HCT116 (cell line): ENCODE results near the gene PIK3R6. TPM values are rescaled to one million over a fixed set of nuclear protein-coding genes. Genes with fewer than 3 reads are reported as not detected.

Experiments
- ATAC-seq: fragments of 200-7000 bp; cut with Tn5 transposase; 2 replicates; pipeline ENCODE4 v1.9.1; 2020; ENCODE audit warnings: mild to moderate bottlenecking, moderate library complexity
- BruUV-seq: library from RNA; stranded (reverse); fragments of 400-500 nt; replicated peaks from 2 replicates; lab custom pipeline; 2021; lab: Mats Ljungman, UMichigan
- CTCF ChIA-PET: fragments of 300-600 bp; sonication (Branson Sonifier 250); formaldehyde crosslinking; loops from one replicate; lab custom pipeline; 2021; ENCODE audit warnings: antibody characterized with exemption; lab: Charles Lee
- POLR2A ChIA-PET: fragments of 300-600, 350-600 bp; sonication (Branson Sonifier 250); formaldehyde crosslinking; loops from one replicate; lab custom pipeline; 2021; ENCODE audit warnings: antibody characterized with exemption; lab: Charles Lee
- RAD21 ChIA-PET, 2 experiments: fragments of 300-600 bp; sonication (Branson Sonifier 250); formaldehyde crosslinking; loops; one replicate each; lab custom pipeline; 2023; ENCODE audit warnings: low total read pairs in 2 of 2; ENCODE audit not compliant: uncharacterized antibody in 2 of 2, unreplicated experiment in 2 of 2, low non-redundant PET in 1 of 2; lab: Charles Lee
- DNase-seq: peaks from one replicate; pipeline ENCODE4 v3.0.0-alpha.2; 2010; ENCODE audit warnings: low read depth, low spot score
- H2AFZ ChIP-seq: fragments of 200-600 bp; shearing (Covaris generic), sonication (generic); 2 replicates; pipeline ENCODE4 v1.6.1; 2017; ENCODE audit warnings: low read depth, mixed run types, mixed read lengths, antibody characterized with exemption, low read length; ENCODE audit not compliant: poor library complexity, severe bottlenecking
- H3K27ac ChIP-seq: 2 replicates; pipeline ENCODE4 v1.5.1; 2012; ENCODE audit warnings: low read depth, low read length
- H3K27me3 ChIP-seq: fragments of 200-600 bp; sonication (generic); 2 replicates; pipeline ENCODE4 v1.6.1; 2016; ENCODE audit warnings: mixed run types, low read length, mixed read lengths; ENCODE audit not compliant: insufficient read depth
- H3K36me3 ChIP-seq, 2 experiments: fragments of 200-500 bp in 1 of 2; fragments of 200-600 bp in 1 of 2; sonication (Bioruptor generic) in 1 of 2; sonication (generic) in 1 of 2; 2 replicates each; pipeline versions ENCODE4 v1.5.1 to v1.6.1; 2014 to 2016; ENCODE audit warnings: low read length in 2 of 2, inconsistent platforms in 1 of 2, mixed read lengths in 1 of 2, mixed run types in 1 of 2; ENCODE audit not compliant: insufficient read depth in 2 of 2, control insufficient read depth in 1 of 2
- H3K4me1 ChIP-seq, 2 experiments: fragments of 200-600 bp in 1 of 2; sonication (generic) in 1 of 2; 2 replicates each; pipeline versions ENCODE4 v1.5.1 to v1.6.1; 2012 to 2017; ENCODE audit warnings: low read length in 2 of 2, inconsistent platforms in 1 of 2, mild to moderate bottlenecking in 1 of 2, mixed read lengths in 1 of 2, mixed run types in 1 of 2, moderate library complexity in 1 of 2; ENCODE audit not compliant: insufficient read depth in 2 of 2, control insufficient read depth in 1 of 2
- H3K4me2 ChIP-seq: fragments of 200-600 bp; sonication (generic); 2 replicates; pipeline ENCODE4 v1.6.1; 2017; ENCODE audit warnings: mixed run types, low read length, mixed read lengths
- H3K4me3 ChIP-seq, 2 experiments: fragments of 200-600 bp in 1 of 2; sonication (generic) in 1 of 2; replicated peaks in 1 of 2; 2 replicates each; pipeline ENCODE4 v1.5.1; 2011 to 2016; ENCODE audit warnings: low read length in 2 of 2, control low read depth in 1 of 2, low read depth in 1 of 2, mild to moderate bottlenecking in 1 of 2, mixed read lengths in 1 of 2, mixed run types in 1 of 2
- H3K79me2 ChIP-seq: fragments of 200-600 bp; sonication (generic); 2 replicates; pipeline ENCODE4 v1.6.1; 2017; ENCODE audit warnings: mild to moderate bottlenecking, mixed run types, low read length, moderate library complexity, mixed read lengths; ENCODE audit not compliant: insufficient read depth
- H3K9ac ChIP-seq: fragments of 200-600 bp; sonication (generic); 2 replicates; pipeline ENCODE4 v1.6.1; 2016; ENCODE audit warnings: low read length, mixed read lengths
- H3K9me2 ChIP-seq: fragments of 200-600 bp; sonication (generic), shearing (Covaris generic); 2 replicates; pipeline ENCODE4 v1.6.1; 2017; ENCODE audit warnings: mixed run types, mild to moderate bottlenecking, moderate library complexity; ENCODE audit not compliant: insufficient read depth
- H3K9me3 ChIP-seq, 2 experiments: fragments of 200-500 bp in 1 of 2; fragments of 200-600 bp in 1 of 2; sonication (Bioruptor generic) in 1 of 2; sonication (generic) in 1 of 2; 2 replicates each; pipeline ENCODE4 v1.6.1; 2014 to 2017; ENCODE audit warnings: low read length in 2 of 2, mixed read lengths in 2 of 2, inconsistent platforms in 1 of 2, low read depth in 1 of 2, mild to moderate bottlenecking in 1 of 2, mixed run types in 1 of 2, moderate library complexity in 1 of 2; ENCODE audit not compliant: control insufficient read depth in 1 of 2, insufficient read depth in 1 of 2
- H4K20me1 ChIP-seq: fragments of 200-600 bp; sonication (generic), shearing (Covaris generic); 2 replicates; pipeline ENCODE4 v1.6.1; 2017; ENCODE audit warnings: mixed run types, mild to moderate bottlenecking, moderate library complexity; ENCODE audit not compliant: insufficient read depth
- ATF3 ChIP-seq: IDR thresholded peaks from 2 replicates; pipeline ENCODE4 v1.6.1; 2012
- CEBPB ChIP-seq: IDR thresholded peaks from 2 replicates; pipeline ENCODE4 v1.6.1; 2012; ENCODE audit warnings: low read depth
- ELF1 ChIP-seq: IDR thresholded peaks from 2 replicates; pipeline ENCODE4 v1.6.1; 2012; ENCODE audit warnings: low read depth, borderline replicate concordance
- EZH2phosphoT487 ChIP-seq: fragments of 200-600 bp; IDR thresholded peaks from 2 replicates; pipeline ENCODE4 v1.6.1; 2018; ENCODE audit warnings: antibody characterized with exemption, borderline replicate concordance
- POLR2AphosphoS5 ChIP-seq: IDR thresholded peaks from 2 replicates; pipeline ENCODE4 v1.6.1; 2011; ENCODE audit warnings: mild to moderate bottlenecking, low read depth, low read length, moderate library complexity
- SRF ChIP-seq: IDR thresholded peaks from 2 replicates; pipeline ENCODE4 v1.6.1; 2012; ENCODE audit warnings: low read depth
- YY1 ChIP-seq: IDR thresholded peaks from 2 replicates; pipeline ENCODE4 v1.6.1; 2011; ENCODE audit warnings: low read length, low read depth, moderate library complexity, mild to moderate bottlenecking; ENCODE audit not compliant: insufficient replicate concordance; ENCODE audit errors: extremely low read depth
- ZBTB33 ChIP-seq: IDR thresholded peaks from 2 replicates; pipeline ENCODE4 v1.6.1; 2011; ENCODE audit warnings: mild to moderate bottlenecking, low read length, moderate library complexity; ENCODE audit not compliant: insufficient replicate concordance; ENCODE audit errors: extremely low read depth
- ZNF274 ChIP-seq: fragments of 200-500 bp; sonication (Bioruptor generic); IDR thresholded peaks from 2 replicates; pipeline ENCODE4 v1.6.1; 2014; ENCODE audit warnings: mild to moderate bottlenecking, low read depth, low read length, inconsistent platforms
- intact Hi-C: fragments of 100-400 bp; cut with micrococcal nuclease; formaldehyde crosslinking; loops from 2 replicates; pipeline ENCODE4 v1.10.0; 2022
- total RNA-seq: library from RNA; stranded (reverse); gene quantifications from one replicate; pipeline ENCODE4 v1.2.1, GENCODE V29; 2021; ENCODE audit not compliant: unreplicated experiment

PIK3R6 gene
- total RNA-seq, 1 experiment from 2014 or later: 0.07 TPM

- no peak for TF ChIP-seq ZBTB33
- TF ChIP-seq ATF3: no peak
- no peak for TF ChIP-seq SRF
- TF ChIP-seq POLR2AphosphoS5: no peak
- TF ChIP-seq EZH2phosphoT487: no peak
These were observed 44.9 kb upstream of the PIK3R6 start (continued) for GRCh38 chr17:8912084-8912981.

- no peaks in the 10 kb centered on the region for H3K9me2 ChIP-seq
- POLR2A ChIA-PET: no interaction called here
- DNase-seq (no peak), ATAC-seq (no peak)
- CTCF ChIA-PET: no interaction called here
- no peaks in the 10 kb centered on the region for H4K20me1 ChIP-seq
- no peak overlapping the region for H3K9ac ChIP-seq
- H3K4me1 ChIP-seq: peaks cover 8 to 20% of the 10 kb centered on the region in 2 experiments
- no peaks in the 10 kb centered on the region for H3K36me3 ChIP-seq
- H2AFZ ChIP-seq: no peak overlapping the region
- H3K4me2 ChIP-seq: no peak overlapping the region
- RAD21 ChIA-PET: no interaction called here
- no peak overlapping the region for H3K4me3 ChIP-seq
- TF ChIP-seq YY1 (no peak), ELF1 (no peak), ZNF274 (no peak), POLR2AphosphoS5 (no peak), CEBPB (no peak)
- no peaks in the 10 kb centered on the region for H3K9me3 ChIP-seq
- no TSS peak for BruUV-seq
- intact Hi-C loops: no loop called here
- no peak overlapping the region for H3K27ac ChIP-seq
- no peaks in the 10 kb centered on the region for H3K27me3 ChIP-seq
- no peaks in the 10 kb centered on the region for H3K79me2 ChIP-seq
These were observed 43.6 kb upstream of the PIK3R6 start for GRCh38 chr17:8910969-8911604.
